NCI-H2227 (cell line): Measurements from ENCODE around the gene RAB3D.
"Not testable (repeated sequence)": the region's sequence is repeated elsewhere in the genome, so short reads cannot be mapped to it uniquely, and the experiment has no call there.

Experiments
- DNase-seq: peaks from one replicate; lab custom pipeline; 2025; ENCODE audit not compliant: unreplicated experiment; lab: John Stamatoyannopoulos, UW

Gene RAB3D

GRCh38 chr19:11339254-11340098 is at the start of gene RAB3D:
Gene RAB3D (minus strand): TSS chr19:11339657. CDS start chr19:11337399, 2,258 bp downstream.
- peak; percentile 90 for DNase-seq

DNA sequence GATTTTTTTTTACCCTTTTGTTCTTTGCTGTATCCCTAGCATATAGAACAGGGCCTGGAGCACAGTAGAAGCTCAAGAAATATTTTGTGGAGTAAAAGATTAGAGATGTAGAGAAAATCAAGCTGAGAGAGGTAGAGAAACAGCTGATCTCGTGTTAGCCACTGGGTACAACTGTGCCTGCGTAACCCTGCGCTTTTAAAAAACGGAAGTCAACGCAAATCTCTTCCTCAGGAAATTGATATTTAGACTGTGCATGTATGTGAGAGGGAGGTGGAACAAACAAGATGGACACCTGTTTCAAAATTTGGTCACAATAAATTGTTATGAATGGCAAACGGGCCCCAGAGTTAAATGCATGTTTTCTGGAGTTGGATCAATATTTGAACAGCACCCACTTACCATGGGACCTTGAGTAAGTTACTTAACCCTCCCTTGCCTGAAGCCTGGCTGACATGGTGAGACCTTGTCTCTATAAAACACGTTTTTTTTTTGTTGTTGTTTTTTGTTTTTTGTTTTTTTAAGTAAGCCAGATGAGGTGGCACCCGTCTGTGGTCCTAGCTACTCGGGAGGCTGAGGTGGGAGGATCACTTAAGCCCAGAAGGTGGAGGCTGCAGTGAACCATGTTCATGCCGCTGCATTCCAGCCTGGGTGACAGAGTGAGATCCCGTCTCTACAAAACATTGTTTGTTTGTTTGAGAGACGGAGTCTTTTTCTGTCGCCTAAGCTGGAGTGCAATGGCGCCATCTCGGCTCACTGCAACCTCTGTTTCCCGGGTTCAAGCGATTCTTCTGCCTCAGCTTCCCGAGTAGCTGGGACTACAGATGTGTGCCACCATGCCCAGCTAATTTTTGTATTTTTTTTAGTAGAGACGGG is 47.9 kb upstream of the RAB3D start:
- no peak for DNase-seq

DNA sequence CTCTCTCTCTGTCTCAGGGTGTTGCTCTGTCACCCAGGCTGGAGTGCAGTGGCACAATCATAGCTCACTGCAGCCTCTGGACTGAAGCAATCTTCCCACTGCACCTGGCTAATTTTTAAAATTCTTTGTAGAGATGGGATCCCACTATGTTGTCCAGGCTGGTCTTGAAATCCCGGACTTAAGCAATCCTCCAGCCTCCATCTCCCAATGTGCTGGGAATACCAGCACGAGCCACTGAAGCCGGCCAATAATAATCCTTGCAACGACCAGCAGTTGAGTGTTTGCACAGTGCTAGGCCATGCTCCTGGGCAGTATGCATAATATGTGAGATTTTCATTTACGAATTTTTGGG is 45.3 kb upstream of the RAB3D start:
- DNase-seq, result no peak

- no peak for DNase-seq
These were observed 44.2 kb upstream of the RAB3D start for GRCh38 chr19:11383706-11384048.

DNA sequence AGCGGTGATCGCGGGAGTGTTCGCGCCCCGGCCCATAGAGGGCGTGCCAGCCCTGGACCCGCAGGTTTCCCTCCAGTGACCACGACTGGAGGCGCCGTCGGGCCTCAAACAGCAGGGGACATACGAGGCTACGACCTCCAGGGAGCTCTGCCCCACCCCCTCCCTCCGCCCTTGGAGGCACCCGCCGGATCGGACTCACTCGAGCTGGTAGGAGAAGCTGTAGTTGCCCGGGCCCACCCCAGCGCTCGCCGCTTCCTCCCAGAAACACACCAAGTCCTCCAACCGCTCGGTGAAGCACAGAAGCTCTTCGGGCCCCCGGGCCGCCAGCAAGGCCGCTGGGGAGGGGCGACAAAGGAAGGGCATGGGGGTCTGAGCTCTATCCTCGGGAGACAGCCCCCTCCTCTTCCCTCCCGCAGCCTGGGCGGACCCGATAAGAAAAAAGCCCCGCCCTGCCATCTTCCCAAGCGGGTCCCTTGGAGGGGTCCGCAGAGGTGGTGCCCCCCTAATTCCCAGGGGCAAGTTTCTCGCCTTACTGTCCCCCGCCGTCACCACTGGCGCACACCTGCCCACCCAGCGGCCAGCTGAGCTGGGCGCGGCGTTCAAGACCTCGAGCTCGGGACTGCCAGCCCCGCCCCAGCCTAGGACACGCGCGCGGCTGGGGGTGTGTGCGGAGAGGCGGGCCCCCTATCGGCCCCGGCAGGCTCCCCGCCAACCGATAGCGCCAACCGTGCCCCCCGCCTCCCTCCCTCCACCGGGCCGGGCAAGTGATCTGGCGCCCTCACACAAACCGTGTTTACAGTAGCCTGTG is 43.6 kb upstream of the RAB3D start:
- DNase-seq, result peak; percentile 65

DNA sequence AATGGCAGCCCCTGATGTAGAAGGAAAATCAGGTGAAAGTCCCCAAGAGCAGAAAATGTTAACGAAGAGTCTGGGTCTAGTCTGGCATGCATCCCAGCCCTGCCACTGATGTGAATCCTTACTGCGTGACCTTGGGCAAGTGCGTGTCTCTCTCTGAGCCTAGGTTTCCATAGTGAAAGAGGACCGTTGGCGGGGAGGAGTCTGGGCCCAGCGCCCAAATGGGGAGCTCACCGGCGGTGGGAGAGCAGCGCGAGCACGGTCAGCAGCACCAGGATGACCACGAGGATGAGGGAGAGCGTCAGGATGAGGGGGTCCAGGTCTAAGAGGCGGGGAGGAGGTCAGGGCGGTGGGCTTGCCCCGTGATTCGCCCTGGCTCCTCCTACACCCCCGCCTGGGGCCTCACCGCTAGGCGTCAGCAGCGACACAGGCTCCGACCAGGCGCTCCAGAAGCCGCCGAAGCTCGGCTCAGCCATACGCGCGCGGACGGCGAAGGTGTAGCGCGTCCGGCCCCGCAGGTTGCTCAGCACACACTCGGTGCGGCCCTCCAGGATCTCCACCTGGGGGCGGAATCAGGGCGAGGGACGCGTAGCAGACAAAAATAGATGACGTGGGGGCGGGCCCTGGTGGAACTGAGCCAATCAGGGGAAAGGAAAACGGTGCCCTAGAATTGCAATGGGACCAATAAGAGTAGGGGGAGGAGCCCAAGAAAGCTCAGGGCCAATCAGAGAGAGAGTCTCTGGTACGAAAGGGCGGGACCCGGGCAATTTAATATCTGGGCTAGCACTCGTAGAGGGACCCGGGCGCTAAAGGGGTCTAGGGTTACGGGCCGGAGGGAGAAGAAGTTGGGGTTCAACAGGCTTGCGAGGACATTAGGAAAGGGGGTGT is 41.4 kb upstream of the RAB3D start:
- DNase-seq, result peak; percentile 96

- DNase-seq, result no peak
These were observed 40.4 kb upstream of the RAB3D start for GRCh38 chr19:11379857-11380350.

DNA sequence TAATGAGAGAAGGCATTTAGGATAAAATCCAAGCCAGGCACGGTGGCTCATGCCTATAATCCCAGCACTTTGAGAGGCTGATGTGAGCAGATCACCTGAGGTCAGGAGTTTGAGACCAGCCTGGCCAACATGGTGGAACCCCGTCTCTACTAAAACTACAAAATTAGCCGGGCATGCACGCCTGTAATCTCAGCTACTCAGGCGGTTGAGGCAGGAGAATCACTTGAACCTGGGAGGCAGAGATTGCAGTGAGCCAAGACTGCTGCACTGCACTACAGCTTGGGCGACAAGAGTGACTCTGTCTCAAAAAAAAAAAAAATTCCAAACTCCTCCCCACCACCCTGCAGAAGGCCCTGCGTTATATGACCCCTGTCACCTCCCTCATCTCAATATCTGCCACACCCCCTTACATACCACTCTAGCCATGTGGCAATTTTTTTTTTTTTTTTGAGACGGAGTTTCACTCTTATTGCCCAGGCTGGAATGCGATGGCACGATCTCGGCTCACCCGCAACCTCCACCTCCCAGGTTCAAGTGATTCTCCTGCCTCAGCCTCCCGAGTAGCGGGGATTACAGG is 39.9 kb upstream of the RAB3D start:
- not testable (repeated sequence) for DNase-seq

DNA sequence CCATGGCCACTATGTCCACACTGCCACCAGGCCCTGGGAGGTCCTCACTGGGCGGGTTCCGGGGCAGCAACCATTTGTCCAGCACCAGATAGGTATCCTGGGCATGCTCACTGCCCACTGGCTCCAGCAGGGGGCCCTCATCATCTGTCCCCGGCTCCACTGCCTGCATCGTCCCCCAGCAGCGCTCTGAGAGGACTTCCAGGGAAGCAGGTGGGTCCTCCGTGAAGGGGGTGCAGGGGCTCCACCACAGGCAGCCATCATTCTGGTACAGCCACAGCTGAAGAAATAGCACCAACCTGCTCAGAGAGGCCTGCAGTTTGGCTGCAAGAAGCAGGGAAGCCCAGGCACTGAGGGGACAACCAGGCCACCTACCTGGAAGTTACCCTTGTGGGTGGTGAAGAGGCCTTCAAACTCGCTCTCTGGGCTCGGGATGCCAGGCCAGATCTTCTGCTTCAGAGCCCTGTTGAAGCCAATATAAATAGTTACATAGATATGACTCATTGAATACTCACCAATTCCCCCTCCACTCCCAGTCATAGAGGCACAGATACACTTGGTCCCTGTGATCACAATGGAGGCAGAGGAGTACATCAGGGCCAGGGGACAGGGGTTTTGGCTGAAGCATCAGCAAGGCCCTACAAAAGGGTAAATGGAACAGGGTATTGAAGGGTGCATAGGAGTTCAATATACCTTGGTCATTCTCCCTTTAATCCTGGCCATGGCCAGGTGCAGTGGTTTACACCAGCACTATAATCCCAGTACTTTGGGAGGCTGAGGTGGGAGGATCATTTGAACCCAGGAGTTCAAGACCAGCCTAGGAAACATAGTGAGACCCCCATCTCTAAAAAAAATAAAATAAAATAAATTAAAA is 39.1 kb upstream of the RAB3D start:
- peak; percentile 55 for DNase-seq

DNA sequence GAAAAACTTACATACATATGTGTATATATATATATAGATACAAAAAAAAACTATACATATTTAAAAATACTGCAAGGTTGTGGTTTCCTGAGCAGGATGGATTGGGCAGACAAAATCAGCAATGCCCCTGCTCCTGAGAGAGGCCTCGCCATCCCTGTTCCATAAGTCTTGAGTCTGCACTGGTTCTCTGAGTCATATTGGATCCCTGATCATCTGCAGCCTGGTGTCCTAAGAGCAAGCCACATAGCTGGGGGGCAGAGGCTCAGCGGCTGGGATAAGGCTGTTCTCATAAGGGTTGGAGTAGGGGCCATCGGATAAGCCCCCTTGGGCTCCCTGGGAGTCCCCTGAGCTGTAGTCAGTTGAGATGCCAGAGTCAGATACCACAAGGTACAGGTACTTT is 38.3 kb upstream of the RAB3D start:
- DNase-seq, result no peak

GRCh38 chr19:11377237-11377636 is 37.8 kb upstream of the RAB3D start:
- DNase-seq, result no peak

DNA sequence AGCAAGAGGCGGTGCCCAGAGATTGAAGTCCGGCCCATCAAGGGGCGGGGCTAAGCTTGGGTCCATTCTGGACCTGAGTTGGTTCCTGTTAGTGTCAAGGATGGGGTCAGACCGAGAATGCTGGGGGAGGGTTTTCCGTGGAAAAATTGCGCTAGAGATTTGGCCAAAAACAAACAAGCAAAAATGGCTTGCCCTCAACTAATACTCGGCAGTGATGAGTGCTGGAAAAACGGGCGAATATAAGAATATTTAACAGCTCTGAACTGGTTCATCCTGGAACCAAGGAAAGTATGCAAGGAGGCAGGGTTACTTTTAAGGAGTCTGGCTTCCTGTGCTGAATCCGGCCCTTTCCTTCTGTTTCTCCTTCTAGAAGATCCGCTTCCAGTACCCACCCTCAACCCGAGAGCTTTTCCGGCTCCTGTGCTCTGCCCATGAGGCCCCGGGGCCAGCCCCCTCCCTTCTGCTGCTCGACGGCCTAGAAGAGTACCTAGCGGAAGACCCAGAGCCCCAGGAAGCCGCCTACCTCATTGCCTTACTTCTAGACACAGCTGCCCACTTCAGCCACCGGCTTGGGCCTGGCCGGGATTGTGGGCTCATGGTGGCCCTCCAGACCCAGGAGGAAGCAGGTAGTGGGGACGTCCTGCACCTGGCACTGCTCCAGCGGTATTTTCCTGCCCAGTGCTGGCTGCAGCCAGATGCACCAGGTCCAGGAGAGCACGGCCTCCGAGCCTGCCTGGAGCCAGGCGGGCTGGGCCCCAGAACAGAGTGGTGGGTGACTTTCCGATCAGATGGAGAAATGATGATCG is 35.9 kb upstream of the RAB3D start:
- DNase-seq, result peak; percentile 59

DNA sequence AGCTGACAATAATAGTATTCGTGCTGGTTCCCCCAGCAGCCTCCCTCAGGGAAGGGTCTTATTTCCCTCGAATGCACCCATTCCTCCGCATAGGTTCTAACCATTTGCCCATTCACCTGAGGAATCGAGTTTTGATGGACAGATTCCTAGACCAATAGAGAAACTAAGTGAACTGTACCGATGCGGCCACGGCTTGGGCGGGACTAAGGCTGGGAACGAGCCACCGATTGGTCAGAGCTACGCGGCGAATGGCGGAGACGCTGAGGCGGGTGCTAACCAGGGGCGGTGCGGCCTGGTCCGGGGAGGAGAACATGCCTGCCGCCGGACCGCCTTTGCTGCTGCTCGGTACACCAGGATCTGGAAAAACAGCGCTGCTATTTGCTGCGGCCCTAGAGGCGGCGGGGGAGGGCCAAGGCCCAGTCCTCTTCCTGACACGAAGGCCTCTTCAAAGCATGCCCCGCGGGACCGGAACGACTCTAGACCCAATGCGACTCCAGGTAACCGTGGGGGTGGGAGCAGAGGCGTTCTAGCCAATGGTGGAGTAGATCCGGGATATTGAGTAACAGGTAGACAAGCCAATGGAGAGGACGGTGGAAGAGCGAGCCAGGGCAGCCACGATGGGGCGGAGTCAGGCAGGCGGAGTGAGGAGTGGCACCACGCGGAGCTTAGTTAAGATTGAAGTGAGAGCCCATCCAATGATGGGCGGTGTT is 35.1 kb upstream of the RAB3D start, which contains the start of gene SWSAP1:
TSS of gene SWSAP1 (plus strand) at position 234 of the 710 bp plus-strand sequence. CDS start at position 249, 15 bp downstream.
- DNase-seq, result peak; percentile 97

GRCh38 chr19:11373885-11374432 is 34.5 kb upstream of the RAB3D start:
- DNase-seq, result no peak

- DNase-seq, result peak; percentile 90
These were observed 33.9 kb upstream of the RAB3D start for GRCh38 chr19:11373166-11373884.

GRCh38 chr19:11370744-11371143 is 31.3 kb upstream of the RAB3D start:
- no peak for DNase-seq
